HG02884 (cell line): Measurements from ENCODE around the gene ISX.

Experiments used
- ATAC-seq: cut with Tn5 transposase; IDR thresholded peaks from one replicate; pipeline ENCODE4 v1.9.1; 2021; ENCODE audit warnings: mild to moderate bottlenecking, moderate library complexity; ENCODE audit not compliant: unreplicated experiment

ISX gene

DNA sequence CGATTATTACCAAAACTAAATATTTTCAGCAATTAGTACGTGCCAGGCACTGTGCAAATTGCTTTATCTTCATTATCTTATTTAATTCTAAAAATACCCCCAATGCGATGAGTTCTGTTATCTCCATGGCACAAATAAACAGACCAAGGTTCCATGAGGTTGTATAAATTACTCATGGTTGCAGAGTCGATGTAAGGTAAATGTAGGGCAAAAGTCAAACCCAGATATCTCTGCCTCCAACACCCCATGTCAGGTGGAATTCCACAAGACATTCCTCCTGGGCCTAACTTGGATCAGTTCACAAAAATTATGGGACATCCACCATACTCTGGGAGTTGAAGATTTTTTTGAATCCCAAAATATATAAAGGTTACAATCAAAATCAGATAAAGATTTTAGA, 43.7 kb downstream of the ISX start:
- ATAC-seq: no peak

DNA sequence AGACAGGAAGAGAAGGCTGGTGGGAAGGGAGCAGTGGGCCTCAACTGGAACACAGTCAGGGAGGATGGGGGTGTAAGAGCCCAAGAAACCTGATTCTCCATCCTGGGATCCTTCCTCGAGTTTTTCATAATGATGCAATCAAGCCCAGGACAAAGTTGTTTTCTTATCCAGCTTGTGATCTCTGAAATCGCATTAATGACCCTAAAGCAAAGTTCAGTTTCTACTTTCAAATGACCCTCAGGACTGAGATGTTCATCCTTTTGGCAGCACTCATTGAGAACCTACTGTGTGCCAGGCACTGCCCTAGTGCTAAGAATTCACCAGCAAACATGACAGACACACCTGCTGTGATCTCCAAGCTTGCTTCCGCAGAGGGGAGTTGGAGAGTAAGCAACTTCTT, 45.3 kb downstream of the ISX start:
- no peak for ATAC-seq

DNA sequence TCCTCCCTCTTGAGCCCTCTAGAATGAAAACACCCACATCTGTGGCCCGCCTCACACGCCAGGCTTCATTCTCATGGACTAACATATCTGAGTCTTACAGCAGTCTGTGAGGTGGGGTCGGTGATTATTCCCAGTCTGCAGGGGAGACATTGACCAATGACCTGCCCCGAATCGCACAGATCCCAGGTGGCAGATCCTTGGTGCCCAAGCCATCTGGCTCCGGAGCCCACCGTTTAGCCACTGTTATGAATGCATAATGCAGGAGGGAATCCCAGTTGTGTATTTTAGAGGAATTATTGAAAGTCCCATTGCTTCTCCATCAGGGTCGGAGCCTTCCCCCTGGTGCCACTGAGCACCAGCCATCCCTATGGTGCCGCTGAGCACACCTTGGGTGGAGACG, 47.4 kb downstream of the ISX start:
- no peak for ATAC-seq

DNA sequence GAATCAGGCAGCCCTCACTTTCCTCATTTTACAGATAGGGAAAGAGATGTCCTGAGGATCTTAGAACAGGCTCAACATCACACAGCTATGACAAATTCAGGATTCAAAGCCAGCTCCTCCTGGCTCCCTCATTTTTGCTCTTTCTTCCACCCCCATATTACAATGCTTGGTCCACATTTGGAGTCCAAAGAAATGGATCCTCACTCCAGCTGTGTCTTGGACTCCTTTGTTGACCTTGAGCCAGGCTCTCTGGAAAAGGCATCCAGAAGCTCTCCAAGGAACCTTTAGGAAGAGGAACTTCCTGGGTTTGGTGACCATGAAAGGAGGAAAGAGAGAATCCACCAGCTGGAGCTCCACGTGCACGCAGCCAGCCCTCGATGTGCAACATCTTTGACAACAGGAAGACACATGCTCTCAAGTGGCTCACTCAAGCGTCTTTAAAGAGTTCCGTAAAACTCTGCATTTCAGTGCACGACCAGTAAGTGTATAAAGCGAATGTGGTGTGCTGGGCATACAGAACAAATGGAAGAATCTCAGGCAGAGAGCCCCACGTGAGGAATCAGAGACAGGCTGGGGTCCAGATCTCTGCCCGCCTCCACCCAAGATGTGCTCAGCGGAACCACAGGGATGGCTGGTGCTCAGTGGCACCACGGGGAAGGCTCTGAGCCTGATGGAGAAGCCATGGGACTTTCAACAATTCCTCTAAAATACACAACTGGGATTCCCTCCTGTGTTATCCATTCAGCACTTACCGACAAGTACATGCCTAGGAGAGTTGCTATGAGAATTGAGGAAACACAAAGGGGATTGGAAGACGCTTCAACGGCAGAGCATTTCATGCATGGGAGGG, 48.4 kb downstream of the ISX start:
- no peak for ATAC-seq

DNA sequence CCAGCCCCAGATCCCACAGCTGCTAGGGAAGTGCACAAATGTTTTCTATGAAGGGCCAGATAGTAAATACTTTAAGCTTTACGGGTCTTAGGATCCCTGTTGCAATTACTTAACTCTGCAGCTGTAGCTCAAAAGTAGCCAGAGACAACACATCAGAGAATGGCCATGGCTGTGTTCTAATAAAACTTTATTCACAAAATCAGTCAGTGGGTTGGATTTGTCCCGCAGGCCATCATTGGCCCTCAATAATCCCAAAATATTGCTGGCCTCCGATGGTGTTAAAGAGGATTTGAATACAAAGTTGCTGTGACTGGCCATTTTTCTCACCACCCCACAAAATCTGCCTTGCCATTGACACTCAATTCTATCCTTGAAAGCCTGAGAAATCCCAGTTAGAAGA, 49.6 kb downstream of the ISX start:
- ATAC-seq: no peak

DNA sequence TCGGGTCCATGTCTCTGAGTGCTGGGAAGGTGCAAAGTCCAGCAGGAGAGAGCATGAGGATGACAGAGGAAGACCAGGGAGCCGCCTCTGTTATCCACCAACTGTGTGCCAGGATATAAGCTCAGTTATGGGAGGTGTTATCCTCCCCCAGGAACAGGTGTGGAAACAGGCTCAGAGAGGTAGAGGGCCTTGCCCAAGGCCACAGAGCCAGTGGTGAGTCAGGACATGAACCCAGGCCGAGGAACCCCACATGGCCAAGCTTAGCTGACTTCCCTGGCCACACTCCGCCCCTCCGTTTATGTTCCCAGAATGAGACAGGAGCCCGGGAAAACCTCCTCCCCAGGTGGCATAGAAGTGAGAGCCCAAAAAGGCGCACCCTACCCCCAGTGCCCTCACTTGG, 50.3 kb downstream of the ISX start:
- no peak for ATAC-seq

DNA sequence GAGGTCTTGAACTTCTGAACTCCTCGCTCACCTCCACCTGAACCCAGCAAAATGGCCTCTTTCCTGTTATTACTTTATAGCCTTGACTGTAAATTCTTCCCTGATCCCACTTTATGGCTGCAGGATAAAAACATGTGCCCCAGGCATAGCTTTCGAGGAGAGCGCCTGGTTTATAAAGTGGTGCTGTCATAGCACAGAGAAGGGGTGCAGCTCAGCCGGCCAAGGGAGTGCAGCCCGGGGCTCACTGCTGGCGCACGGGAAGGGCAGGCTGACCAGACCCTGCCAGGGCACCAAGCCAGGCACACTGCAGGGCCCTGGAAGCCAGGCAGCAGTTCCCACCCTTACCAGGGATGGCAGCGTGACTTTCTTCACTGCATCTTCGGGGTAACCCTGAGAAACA, 50.9 kb downstream of the ISX start:
- ATAC-seq: no peak

DNA sequence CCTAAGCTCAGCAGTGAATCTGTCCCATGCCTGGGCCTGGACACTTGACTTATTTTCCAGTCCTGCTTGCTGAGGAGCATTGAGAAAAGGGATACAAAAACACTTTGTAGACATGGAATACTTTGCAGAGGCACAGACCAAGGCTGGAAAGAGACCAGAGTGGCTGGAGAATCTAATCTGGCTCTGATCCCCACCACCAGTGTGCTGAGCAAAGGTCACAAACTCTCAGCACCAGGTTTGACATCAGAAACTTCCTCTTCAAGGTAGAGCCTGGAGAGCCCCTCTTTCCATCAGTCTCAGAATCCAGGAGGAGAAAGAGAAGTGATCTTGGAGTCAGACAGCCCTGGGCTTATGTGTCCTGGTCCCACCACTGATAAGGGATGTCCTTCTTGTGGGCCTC, 53.5 kb downstream of the ISX start:
- ATAC-seq: no peak

DNA sequence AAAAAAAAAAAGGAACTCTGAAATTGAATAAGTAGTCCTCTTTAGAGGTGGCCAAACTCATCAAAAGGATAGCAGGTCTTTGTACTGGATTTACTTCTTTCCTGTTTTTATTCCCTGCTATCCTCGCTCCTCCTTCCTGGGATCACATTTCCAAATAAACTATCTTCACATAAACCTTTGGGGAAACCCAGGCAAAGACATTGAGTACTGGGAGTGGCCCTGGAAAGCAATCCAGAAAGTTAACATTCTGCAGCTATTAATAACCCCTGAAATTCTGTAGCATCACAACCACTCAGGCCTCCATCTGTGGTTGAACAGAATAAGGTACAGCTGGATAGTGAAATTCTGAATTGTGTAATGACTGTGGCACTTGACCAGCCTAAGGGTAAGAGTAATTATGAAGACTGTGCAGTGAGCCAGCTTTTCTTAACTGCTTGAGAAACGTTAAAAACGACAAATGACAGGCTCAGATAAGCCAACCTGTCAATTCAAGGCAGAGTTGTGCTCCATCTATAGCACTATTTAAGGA, 58.8 kb downstream of the ISX start:
- no peak for ATAC-seq

DNA sequence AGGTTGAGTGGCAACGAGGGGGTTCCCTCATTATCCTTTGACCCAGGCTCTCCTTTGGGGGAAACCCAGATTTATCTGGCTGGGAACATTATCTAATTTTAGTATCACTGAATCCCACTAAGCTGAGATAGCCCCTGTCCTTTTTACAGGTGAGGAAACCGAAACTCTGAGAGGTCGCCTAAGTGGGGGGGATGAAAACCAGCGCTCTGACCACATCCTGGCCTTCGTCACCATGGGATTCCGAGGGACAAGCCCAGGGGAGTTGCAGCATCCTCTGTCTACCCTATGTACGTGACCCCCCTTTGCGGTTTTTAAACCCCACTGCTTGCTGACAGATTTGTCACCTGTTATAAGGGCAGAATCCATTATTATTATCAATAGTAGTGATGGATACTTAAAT, 61.0 kb downstream of the ISX start:
- ATAC-seq: no peak

DNA sequence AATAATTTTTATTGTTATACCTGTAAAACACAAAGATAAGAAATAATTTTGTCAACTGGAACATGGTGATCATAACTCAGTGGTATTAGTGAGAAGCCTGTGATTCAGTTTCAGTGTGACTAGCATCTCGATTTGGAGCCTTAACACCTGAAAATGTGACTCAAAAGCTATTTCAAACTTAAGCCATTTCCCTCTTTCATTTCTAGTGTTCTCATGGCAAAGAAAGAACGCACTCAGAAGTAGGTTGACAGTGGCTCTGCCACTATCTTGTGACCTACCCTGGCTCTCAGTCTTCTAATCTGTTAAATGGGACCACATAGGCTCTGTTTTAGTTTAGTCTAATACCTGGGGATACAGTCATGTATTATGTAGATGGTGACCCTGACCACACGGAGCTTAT, 62.7 kb downstream of the ISX start:
- peak; percentile 42 for ATAC-seq

DNA sequence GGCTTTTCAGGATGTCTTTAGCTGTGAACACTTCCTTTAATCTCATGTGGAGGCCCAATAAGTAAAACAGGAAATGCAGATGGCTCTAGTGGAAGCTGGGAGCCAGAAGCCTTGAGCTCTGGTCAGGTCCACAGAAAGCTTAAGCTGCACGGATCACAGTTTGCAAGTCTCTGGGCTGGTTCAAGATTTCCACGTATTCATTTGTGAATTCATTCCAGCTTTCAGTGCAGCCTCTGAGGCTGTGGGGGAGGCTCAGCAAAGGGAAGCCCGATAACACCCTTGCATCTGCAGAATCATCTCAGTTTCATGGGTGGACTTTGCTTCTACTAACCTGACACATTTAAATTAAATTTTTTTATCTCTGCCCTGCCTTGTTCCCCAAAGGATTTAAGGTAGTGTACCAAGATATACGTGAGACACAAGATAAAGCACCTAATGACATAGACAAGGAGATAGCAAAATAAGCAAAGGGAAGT, 65.6 kb downstream of the ISX start:
- ATAC-seq: no peak

DNA sequence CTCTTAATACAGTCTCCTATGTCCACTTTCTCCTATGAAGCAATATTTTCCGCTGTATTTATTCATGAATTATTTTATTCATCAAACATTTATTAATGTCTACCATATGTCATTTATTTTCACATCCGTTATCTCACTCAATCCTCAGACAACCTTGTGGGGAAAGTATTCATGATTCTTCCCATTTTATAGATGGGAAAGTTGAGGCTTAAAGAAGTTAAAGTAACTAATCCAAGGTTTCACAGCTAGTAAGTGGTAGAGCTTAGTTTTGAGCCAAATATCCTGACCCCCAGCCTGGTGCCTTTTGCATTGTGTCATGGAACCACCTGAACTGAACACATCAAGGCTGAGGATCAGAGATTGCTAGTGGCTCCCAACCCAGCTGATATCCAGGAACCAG, 66.6 kb downstream of the ISX start:
- ATAC-seq: no peak

DNA sequence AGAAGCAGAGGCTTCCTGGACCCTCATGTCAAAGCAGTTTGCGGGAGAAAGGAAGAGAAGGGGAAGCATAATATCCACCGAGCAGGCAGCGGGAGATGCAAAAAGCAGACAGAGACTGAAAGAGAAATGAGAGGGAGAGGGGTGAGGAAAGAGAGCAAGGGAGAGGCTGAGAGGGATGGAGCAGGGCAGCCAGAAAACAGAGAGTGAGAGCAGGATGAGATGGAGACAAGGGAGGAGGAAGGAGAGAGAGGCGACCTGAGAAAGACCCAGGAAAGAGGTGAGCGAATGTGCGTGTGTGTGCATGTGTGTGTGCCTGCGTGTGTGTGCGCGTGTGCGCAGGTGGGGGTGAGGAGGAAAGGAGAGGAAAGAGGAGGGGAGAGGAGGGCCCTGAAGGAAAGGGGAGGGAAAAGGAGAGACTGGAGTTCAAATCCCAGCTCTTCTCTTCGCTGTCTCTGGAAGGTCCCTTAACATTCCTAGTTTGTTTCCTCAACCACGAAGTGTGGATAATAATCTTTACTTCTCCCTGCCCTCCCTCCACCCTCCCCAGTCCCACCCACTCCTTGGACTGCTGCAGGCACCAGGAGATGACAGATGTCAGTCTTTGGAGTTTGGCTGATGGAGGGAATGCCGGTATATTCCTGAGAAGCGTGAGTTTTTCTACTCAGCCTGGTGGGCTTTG, 67.9 kb downstream of the ISX start:
- no peak for ATAC-seq

DNA sequence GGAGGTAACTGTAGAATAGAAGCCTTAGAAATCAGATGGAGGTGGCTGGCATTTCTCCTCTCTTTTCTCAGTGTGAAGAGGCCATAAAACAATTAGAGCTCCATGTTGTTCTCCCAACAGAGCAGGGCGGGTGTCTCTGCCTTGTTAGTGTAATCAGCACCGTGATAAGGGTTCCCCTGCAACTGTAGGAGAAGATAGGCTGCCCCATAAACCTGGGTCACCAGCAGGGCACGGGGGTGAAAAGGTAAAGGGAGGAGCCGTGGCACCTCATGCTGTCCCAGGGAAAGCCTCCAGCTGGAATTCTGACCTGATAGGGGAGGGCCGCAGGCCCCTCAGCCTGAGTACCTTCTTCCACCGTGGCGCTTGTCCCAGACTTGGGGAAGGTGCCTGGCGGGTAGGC, 68.7 kb downstream of the ISX start:
- no peak for ATAC-seq

DNA sequence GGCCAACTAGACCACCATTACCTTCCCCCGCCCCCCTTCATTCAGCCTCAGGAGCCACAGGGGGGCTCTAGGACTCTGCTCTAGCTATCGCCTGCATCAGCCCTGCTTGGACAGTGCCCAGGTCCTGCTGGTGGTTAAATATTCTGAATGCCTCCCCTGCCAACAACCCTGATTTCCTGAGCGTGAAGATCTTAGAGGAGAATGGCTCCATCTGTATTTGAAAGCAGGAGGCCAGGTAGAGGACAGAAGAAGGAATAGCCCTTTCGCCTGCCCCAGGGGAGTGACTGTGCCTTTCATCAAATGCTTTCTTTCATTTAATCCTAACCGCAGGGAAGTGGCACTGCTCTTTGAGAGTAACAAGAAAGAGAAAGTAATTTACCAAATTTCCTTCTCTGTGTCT, 69.2 kb downstream of the ISX start:
- ATAC-seq: no peak
